ENCODE measurements around the gene KIAA2012. TPM values are rescaled to one million over a fixed set of nuclear protein-coding genes. Genes with fewer than 3 reads are reported as not detected.

The KIAA2012 gene
- total RNA-seq, 1 donor from 2014 or later, result under 0.01 TPM

GRCh38 chr2:202056611-202057010 lies 16.4 kb upstream of the KIAA2012 start:
- H3K27ac ChIP-seq (ENCODE audit: low read depth, low read length), result no peak overlapping the region
- peaks cover 0 to 3% (median 2%) of the 10 kb centered on the region in 3 donors for H3K27me3 ChIP-seq (ENCODE audit: control insufficient read depth in 3 of 3, insufficient read depth in 3 of 3, low read length in 3 of 3)
- no peaks in the 10 kb centered on the region for H3K36me3 ChIP-seq (ENCODE audit: control insufficient read depth in 3 of 3, insufficient read depth in 3 of 3, low read length in 3 of 3)
- H3K9me3 ChIP-seq (ENCODE audit: control insufficient read depth in 3 of 3, low read length in 3 of 3), result no peaks in the 10 kb centered on the region
- H3K4me3 ChIP-seq (ENCODE audit: low read length in 3 of 3), result no peak overlapping the region
- H3K9ac ChIP-seq (ENCODE audit: low read depth in 1 of 3, low read length in 3 of 3), result no peak overlapping the region
- H3K4me1 ChIP-seq (ENCODE audit: control insufficient read depth in 3 of 3, insufficient read depth in 3 of 3, low read length in 3 of 3), result peaks cover 0 to 11% (median 4%) of the 10 kb centered on the region in 3 donors

GRCh38 chr2:202060218-202060617 lies 12.8 kb upstream of the KIAA2012 start:
- Histone ChIP-seq H3K27ac (ENCODE audit: low read depth, low read length) (no peak overlapping the region), H3K36me3 (ENCODE audit: control insufficient read depth in 3 of 3, insufficient read depth in 3 of 3, low read length in 3 of 3) (no peaks in the 10 kb centered on the region), H3K9ac (ENCODE audit: low read depth in 1 of 3, low read length in 3 of 3) (no peak overlapping the region), H3K27me3 (ENCODE audit: control insufficient read depth in 3 of 3, insufficient read depth in 3 of 3, low read length in 3 of 3) (peaks cover 0 to 3% (median 2%) of the 10 kb centered on the region in 3 donors), H3K9me3 (ENCODE audit: control insufficient read depth in 3 of 3, low read length in 3 of 3) (no peaks in the 10 kb centered on the region), H3K4me3 (ENCODE audit: low read length in 3 of 3) (no peak overlapping the region), H3K4me1 (ENCODE audit: control insufficient read depth in 3 of 3, insufficient read depth in 3 of 3, low read length in 3 of 3) (peaks cover 9 to 13% (median 12%) of the 10 kb centered on the region in 3 donors)

- Histone ChIP-seq H3K36me3 (ENCODE audit: control insufficient read depth in 3 of 3, insufficient read depth in 3 of 3, low read length in 3 of 3) (no peaks in the 10 kb centered on the region), H3K4me3 (ENCODE audit: low read length in 3 of 3) (no peak overlapping the region)
Measured at GRCh38 chr2:202061695-202062094, 11.4 kb upstream of the KIAA2012 start.

GRCh38 chr2:202064171-202064880 lies 8.7 kb upstream of the KIAA2012 start:
- Histone ChIP-seq H3K4me3 (ENCODE audit: low read length in 3 of 3) (no peak overlapping the region), H3K9ac (ENCODE audit: low read depth in 1 of 3, low read length in 3 of 3) (no peak overlapping the region), H3K27me3 (ENCODE audit: control insufficient read depth in 3 of 3, insufficient read depth in 3 of 3, low read length in 3 of 3) (no peaks in the 10 kb centered on the region), H3K36me3 (ENCODE audit: control insufficient read depth in 3 of 3, insufficient read depth in 3 of 3, low read length in 3 of 3) (no peaks in the 10 kb centered on the region), H3K4me1 (ENCODE audit: control insufficient read depth in 3 of 3, insufficient read depth in 3 of 3, low read length in 3 of 3) (peaks cover 9 to 25% (median 13%) of the 10 kb centered on the region in 3 donors), H3K27ac (ENCODE audit: low read depth, low read length) (no peak overlapping the region), H3K9me3 (ENCODE audit: control insufficient read depth in 3 of 3, low read length in 3 of 3) (no peaks in the 10 kb centered on the region)

More at GRCh38 chr2:202061695-202062094, 11.4 kb upstream of the KIAA2012 start:
- Histone ChIP-seq H3K9me3 (ENCODE audit: control insufficient read depth in 3 of 3, low read length in 3 of 3) (no peaks in the 10 kb centered on the region), H3K9ac (ENCODE audit: low read depth in 1 of 3, low read length in 3 of 3) (no peak overlapping the region), H3K27me3 (ENCODE audit: control insufficient read depth in 3 of 3, insufficient read depth in 3 of 3, low read length in 3 of 3) (no peaks in the 10 kb centered on the region), H3K27ac (ENCODE audit: low read depth, low read length) (no peak overlapping the region), H3K4me1 (ENCODE audit: control insufficient read depth in 3 of 3, insufficient read depth in 3 of 3, low read length in 3 of 3) (peaks cover 9 to 13% (median 12%) of the 10 kb centered on the region in 3 donors)

- Histone ChIP-seq H3K27ac (ENCODE audit: low read depth, low read length) (no peak overlapping the region), H3K4me3 (ENCODE audit: low read length in 3 of 3) (no peak overlapping the region), H3K4me1 (ENCODE audit: control insufficient read depth in 3 of 3, insufficient read depth in 3 of 3, low read length in 3 of 3) (peaks cover 9 to 27% (median 15%) of the 10 kb centered on the region in 3 donors), H3K9ac (ENCODE audit: low read depth in 1 of 3, low read length in 3 of 3) (no peak overlapping the region), H3K36me3 (ENCODE audit: control insufficient read depth in 3 of 3, insufficient read depth in 3 of 3, low read length in 3 of 3) (no peaks in the 10 kb centered on the region), H3K9me3 (ENCODE audit: control insufficient read depth in 3 of 3, low read length in 3 of 3) (no peaks in the 10 kb centered on the region), H3K27me3 (ENCODE audit: control insufficient read depth in 3 of 3, insufficient read depth in 3 of 3, low read length in 3 of 3) (no peaks in the 10 kb centered on the region)
Measured at GRCh38 chr2:202064881-202065230, 8.2 kb upstream of the KIAA2012 start.

- no peaks in the 10 kb centered on the region for H3K9me3 ChIP-seq (ENCODE audit: control insufficient read depth in 3 of 3, low read length in 3 of 3)
- H3K9ac ChIP-seq (ENCODE audit: low read depth in 1 of 3, low read length in 3 of 3), result no peak overlapping the region
- H3K4me3 ChIP-seq (ENCODE audit: low read length in 3 of 3), result no peak overlapping the region
- no peaks in the 10 kb centered on the region for H3K27me3 ChIP-seq (ENCODE audit: control insufficient read depth in 3 of 3, insufficient read depth in 3 of 3, low read length in 3 of 3)
- H3K36me3 ChIP-seq (ENCODE audit: control insufficient read depth in 3 of 3, insufficient read depth in 3 of 3, low read length in 3 of 3), result no peaks in the 10 kb centered on the region
- H3K4me1 ChIP-seq (ENCODE audit: control insufficient read depth in 3 of 3, insufficient read depth in 3 of 3, low read length in 3 of 3), result peaks cover 9 to 27% (median 15%) of the 10 kb centered on the region in 3 donors
- H3K27ac ChIP-seq (ENCODE audit: low read depth, low read length), result no peak overlapping the region
Measured at GRCh38 chr2:202065876-202066275, 7.2 kb upstream of the KIAA2012 start.

- no peaks in the 10 kb centered on the region for H3K9me3 ChIP-seq (ENCODE audit: control insufficient read depth in 3 of 3, low read length in 3 of 3)
- H3K4me3 ChIP-seq (ENCODE audit: low read length in 3 of 3), result no peak overlapping the region
- no peaks in the 10 kb centered on the region for H3K36me3 ChIP-seq (ENCODE audit: control insufficient read depth in 3 of 3, insufficient read depth in 3 of 3, low read length in 3 of 3)
- no peaks in the 10 kb centered on the region for H3K27me3 ChIP-seq (ENCODE audit: control insufficient read depth in 3 of 3, insufficient read depth in 3 of 3, low read length in 3 of 3)
- peaks cover 9 to 27% (median 15%) of the 10 kb centered on the region in 3 donors for H3K4me1 ChIP-seq (ENCODE audit: control insufficient read depth in 3 of 3, insufficient read depth in 3 of 3, low read length in 3 of 3)
- H3K27ac ChIP-seq (ENCODE audit: low read depth, low read length), result no peak overlapping the region
- no peak overlapping the region for H3K9ac ChIP-seq (ENCODE audit: low read depth in 1 of 3, low read length in 3 of 3)
Measured at GRCh38 chr2:202066875-202067274, 6.2 kb upstream of the KIAA2012 start.

- Histone ChIP-seq H3K9me3 (ENCODE audit: control insufficient read depth in 3 of 3, low read length in 3 of 3) (no peaks in the 10 kb centered on the region), H3K9ac (ENCODE audit: low read depth in 1 of 3, low read length in 3 of 3) (no peak overlapping the region), H3K4me3 (ENCODE audit: low read length in 3 of 3) (no peak overlapping the region), H3K27me3 (ENCODE audit: control insufficient read depth in 3 of 3, insufficient read depth in 3 of 3, low read length in 3 of 3) (no peaks in the 10 kb centered on the region), H3K4me1 (ENCODE audit: control insufficient read depth in 3 of 3, insufficient read depth in 3 of 3, low read length in 3 of 3) (peaks cover 10 to 30% (median 15%) of the 10 kb centered on the region in 3 donors), H3K36me3 (ENCODE audit: control insufficient read depth in 3 of 3, insufficient read depth in 3 of 3, low read length in 3 of 3) (no peaks in the 10 kb centered on the region), H3K27ac (ENCODE audit: low read depth, low read length) (no peak overlapping the region)
Measured at GRCh38 chr2:202067589-202067988, 5.5 kb upstream of the KIAA2012 start.

- Histone ChIP-seq H3K9ac (ENCODE audit: low read depth in 1 of 3, low read length in 3 of 3) (peak overlapping the region in 1 of 3 donors; percentile 23), H3K27ac (ENCODE audit: low read depth, low read length) (peak overlapping the region; percentile 51), H3K4me3 (ENCODE audit: low read length in 3 of 3) (no peak overlapping the region), H3K36me3 (ENCODE audit: control insufficient read depth in 3 of 3, insufficient read depth in 3 of 3, low read length in 3 of 3) (no peaks in the 10 kb centered on the region), H3K9me3 (ENCODE audit: control insufficient read depth in 3 of 3, low read length in 3 of 3) (no peaks in the 10 kb centered on the region), H3K4me1 (ENCODE audit: control insufficient read depth in 3 of 3, insufficient read depth in 3 of 3, low read length in 3 of 3) (peaks cover 10 to 37% (median 10%) of the 10 kb centered on the region in 3 donors), H3K27me3 (ENCODE audit: control insufficient read depth in 3 of 3, insufficient read depth in 3 of 3, low read length in 3 of 3) (no peaks in the 10 kb centered on the region)
Measured at GRCh38 chr2:202069170-202070067, 3.6 kb upstream of the KIAA2012 start.

- Histone ChIP-seq H3K36me3 (ENCODE audit: control insufficient read depth in 3 of 3, insufficient read depth in 3 of 3, low read length in 3 of 3) (no peaks in the 10 kb centered on the region), H3K27me3 (ENCODE audit: control insufficient read depth in 3 of 3, insufficient read depth in 3 of 3, low read length in 3 of 3) (no peaks in the 10 kb centered on the region), H3K4me3 (ENCODE audit: low read length in 3 of 3) (no peak overlapping the region), H3K9ac (ENCODE audit: low read depth in 1 of 3, low read length in 3 of 3) (no peak overlapping the region), H3K4me1 (ENCODE audit: control insufficient read depth in 3 of 3, insufficient read depth in 3 of 3, low read length in 3 of 3) (peaks cover 2 to 29% (median 5%) of the 10 kb centered on the region in 3 donors), H3K27ac (ENCODE audit: low read depth, low read length) (no peak overlapping the region), H3K9me3 (ENCODE audit: control insufficient read depth in 3 of 3, low read length in 3 of 3) (no peaks in the 10 kb centered on the region)
Measured at GRCh38 chr2:202071107-202071506, 1.9 kb upstream of the KIAA2012 start.
